HepG2 (cell line): Measurements from ENCODE around the gene EIF2B1. TPM values are rescaled to one million over a fixed set of nuclear protein-coding genes. Genes with fewer than 3 reads are reported as not detected.

Experiments used
- ATAC-seq: fragments of 200-7000 bp; cut with Tn5 transposase; 3 replicates; pipeline ENCODE4 v1.9.1; 2020; ENCODE audit warnings: mild to moderate bottlenecking, moderate library complexity
- BruUV-seq: library from RNA; stranded (reverse); fragments of 400-500 nt; replicated peaks from 2 replicates; lab custom pipeline; 2021; lab: Mats Ljungman, UMichigan
- CTCF ChIA-PET: fragments of 300-600 bp; formaldehyde crosslinking; extraction: SDS; loops from one replicate; lab custom pipeline; 2021; ENCODE audit warnings: low total read pairs, inconsistent platforms, low intra/inter-chr PET ratio; lab: Yijun Ruan, JAX
- POLR2A ChIA-PET: fragments of 350-600 bp; sonication (Branson Sonifier 250); formaldehyde crosslinking; loops from one replicate; lab custom pipeline; 2020; ENCODE audit warnings: antibody characterized with exemption, inconsistent platforms; lab: Yijun Ruan, JAX
- DNase-seq: peaks from one replicate; pipeline ENCODE4 v3.0.0-alpha.2; 2015; ENCODE audit warnings: low spot score
- FAIRE-seq: peaks from 3 replicates; lab custom pipeline; 2011; peaks lifted over from hg19 to GRCh38; lab: Jason Lieb, UNC
- H2AFZ ChIP-seq: one replicate; pipeline ENCODE4 v1.6.1; 2011; ENCODE audit warnings: low read length, inconsistent platforms
- H3K27ac ChIP-seq: fragments of 300-600 bp; 3 replicates; pipeline ENCODE4 v1.8.0; 2011; ENCODE audit warnings: mixed run types, mild to moderate bottlenecking, mixed read lengths, low read length, inconsistent platforms; ENCODE audit not compliant: insufficient read depth; ENCODE audit errors: extremely low read length
- H3K27me3 ChIP-seq, 2 experiments: fragments of 200-600 bp in 1 of 2; 2 replicates in 1 of 2; 3 replicates in 1 of 2; pipeline versions ENCODE4 v1.6.0 to v1.8.0; 2011; ENCODE audit warnings: low read length in 2 of 2, mild to moderate bottlenecking in 2 of 2, moderate library complexity in 2 of 2, inconsistent platforms in 1 of 2; ENCODE audit not compliant: insufficient read depth in 2 of 2, control insufficient read depth in 1 of 2
- H3K36me3 ChIP-seq, 2 experiments: fragments of 200-600 bp in 1 of 2; replicated peaks in 1 of 2; 2 replicates in 1 of 2; 3 replicates in 1 of 2; pipeline versions ENCODE4 v1.5.1 to v1.8.0; 2011; ENCODE audit warnings: low read length in 2 of 2, inconsistent platforms in 1 of 2; ENCODE audit not compliant: insufficient read depth in 2 of 2, control insufficient read depth in 1 of 2
- H3K4me1 ChIP-seq: 2 replicates; pipeline ENCODE4 v1.5.1; 2012; ENCODE audit warnings: low read length, inconsistent platforms; ENCODE audit not compliant: insufficient read depth
- H3K4me2 ChIP-seq: 2 replicates; pipeline ENCODE4 v1.6.0; 2011; ENCODE audit warnings: low read depth, low read length, inconsistent platforms
- H3K4me3 ChIP-seq, 3 experiments: fragments of 200-600 bp in 1 of 3; sonication (generic), shearing (Covaris generic) in 1 of 3; replicated peaks in 1 of 3; 2 replicates each; pipeline ENCODE4 v1.5.1; 2011 to 2016; ENCODE audit warnings: low read length in 3 of 3, inconsistent platforms in 2 of 3, low read depth in 2 of 3, mild to moderate bottlenecking in 2 of 3, control low read depth in 1 of 3, mixed read lengths in 1 of 3; ENCODE audit not compliant: insufficient read depth in 1 of 3
- H3K79me2 ChIP-seq: one replicate; pipeline ENCODE4 v1.6.1; 2011; ENCODE audit warnings: low read length, inconsistent platforms; ENCODE audit not compliant: insufficient read depth
- H3K9ac ChIP-seq: 2 replicates; pipeline ENCODE4 v1.6.0; 2011; ENCODE audit warnings: mild to moderate bottlenecking, low read depth, low read length, inconsistent platforms; ENCODE audit not compliant: insufficient read depth
- H3K9me3 ChIP-seq: 2 replicates; pipeline ENCODE4 v1.5.1; 2012; ENCODE audit warnings: mild to moderate bottlenecking, low read length
- H4K20me1 ChIP-seq: 2 replicates; pipeline ENCODE4 v1.6.0; 2011; ENCODE audit warnings: inconsistent platforms, mild to moderate bottlenecking, low read length, moderate library complexity; ENCODE audit not compliant: insufficient read depth
- ASH2L ChIP-seq: fragments of 300-600, 200-600 bp; sonication (generic); IDR thresholded peaks from 2 replicates; pipeline ENCODE4 v1.7.0; 2017; ENCODE audit warnings: low read depth, mild to moderate bottlenecking, moderate library complexity, mixed read lengths, low read length; ENCODE audit not compliant: insufficient read length
- ATF7 ChIP-seq, 2 experiments: fragments of 450-650 bp in 1 of 2; sonication (generic) in 1 of 2; formaldehyde crosslinking in 1 of 2; IDR thresholded peaks; 2 replicates each; pipeline versions ENCODE4 v1.4.0 to v1.6.1; 2016 to 2020; ENCODE audit warnings: antibody characterized with exemption in 1 of 2, mild to moderate bottlenecking in 1 of 2, missing genetic modification reagents in 1 of 2
- HNRNPH1 ChIP-seq: fragments of 200-400 bp; formaldehyde crosslinking; optimal IDR thresholded peaks from 2 replicates; pipeline ENCODE3; 2017; ENCODE audit warnings: mild to moderate bottlenecking, low read depth, low read length
- SMAD3 ChIP-seq: sonication (generic); formaldehyde crosslinking; IDR thresholded peaks from 2 replicates; pipeline ENCODE4 v1.4.0; 2020; ENCODE audit warnings: missing genetic modification reagents
- TCF7L2 ChIP-seq: IDR thresholded peaks from 2 replicates; pipeline ENCODE4 v1.6.1; 2011; ENCODE audit warnings: mild to moderate bottlenecking, low read depth, low read length, moderate library complexity
- U2AF1 ChIP-seq: fragments of 200-400 bp; formaldehyde crosslinking; optimal IDR thresholded peaks from 2 replicates; pipeline ENCODE3; 2017; ENCODE audit warnings: mild to moderate bottlenecking, low read depth, low read length
- ZNF260 ChIP-seq: sonication (generic); formaldehyde crosslinking; IDR thresholded peaks from 2 replicates; pipeline ENCODE4 v1.4.0; 2020; ENCODE audit warnings: missing genetic modification reagents, low read depth, mild to moderate bottlenecking, borderline replicate concordance
- ZNF292 ChIP-seq: sonication (generic); formaldehyde crosslinking; IDR thresholded peaks from 2 replicates; pipeline ENCODE4 v1.8.1; 2022; ENCODE audit warnings: mild to moderate bottlenecking, low read depth, missing genetic modification reagents, borderline replicate concordance
- ZNF430 ChIP-seq: sonication (generic); formaldehyde crosslinking; IDR thresholded peaks from 2 replicates; pipeline ENCODE4 v1.9.0; 2021; ENCODE audit warnings: mild to moderate bottlenecking, missing genetic modification reagents
- ZNF546 ChIP-seq: sonication (generic); formaldehyde crosslinking; conservative IDR thresholded peaks from 2 replicates; pipeline ENCODE4 v1.8.1; 2023; ENCODE audit warnings: mild to moderate bottlenecking, missing genetic modification reagents
- ZNF550 ChIP-seq: sonication (generic); formaldehyde crosslinking; IDR thresholded peaks from 2 replicates; pipeline ENCODE4 v1.4.0; 2020; ENCODE audit warnings: mild to moderate bottlenecking, missing genetic modification reagents, borderline replicate concordance
- ZNF589 ChIP-seq: sonication (generic); formaldehyde crosslinking; conservative IDR thresholded peaks from 2 replicates; pipeline ENCODE4 v1.8.0; 2022; ENCODE audit warnings: mild to moderate bottlenecking, moderate library complexity, missing genetic modification reagents
- ZNF674 ChIP-seq: sonication (generic); formaldehyde crosslinking; IDR thresholded peaks from 2 replicates; pipeline ENCODE4 v1.5.0; 2020; ENCODE audit warnings: low read depth, mild to moderate bottlenecking, missing genetic modification reagents
- whole genome bisulfite sequencing: methylation state at CpG from one replicate; pipeline ENCODE4 v1.1.6; 2017; ENCODE audit warnings: low lambda C conversion rate; 5-methylcytosine and 5-hydroxymethylcytosine counted together
- in situ Hi-C: cut with HindIII; loops from 2 replicates; pipeline ENCODE4 v1.10.0; 2017; ENCODE audit warnings: low pct_unique_long_range_greater_than_20kb; ENCODE audit not compliant: extremely low pct_ligation_motif_present
- intact Hi-C: fragments of 100-400 bp; cut with micrococcal nuclease; formaldehyde crosslinking; loops from one replicate; pipeline ENCODE4 v1.10.0; 2022; ENCODE audit not compliant: unreplicated experiment
- polyA plus RNA-seq, 8 experiments: library from polyadenylated mRNA; depleted of rRNA in 3 of 8; stranded (reverse) in 7 of 8; unstranded in 1 of 8; fragments of >200 nt; fragmentation: Illumina TruSeq in 4 of 8; extraction: Trizol in 4 of 8; gene quantifications; 2 replicates each; pipeline versions ENCODE4 v1.2.1 to v1.2.3, GENCODE V29; 2011 to 2016; ENCODE audit warnings: low read depth in 4 of 8, missing spikeins in 1 of 8, mixed read lengths in 1 of 8; ENCODE audit not compliant: insufficient read depth in 1 of 8
- total RNA-seq, 5 experiments: library from RNA; depleted of rRNA; stranded (reverse); fragments of >200 nt; fragmentation: Illumina TruSeq; extraction: Trizol; gene quantifications; 2 replicates each; pipeline ENCODE4 v1.2.3, GENCODE V29; 2016; ENCODE audit warnings: low read depth in 1 of 5
- TF ChIP-seq, protein P1 (sequence below): sonication (generic); formaldehyde crosslinking; IDR thresholded peaks from 2 replicates; pipeline ENCODE4 v1.4.0; 2020; ENCODE audit warnings: missing genetic modification reagents, mild to moderate bottlenecking, borderline replicate concordance
- TF ChIP-seq, protein P2 (sequence below): sonication (generic); formaldehyde crosslinking; IDR thresholded peaks from 2 replicates; pipeline ENCODE4 v1.5.0; 2020; ENCODE audit warnings: missing genetic modification reagents

The EIF2B1 gene
- total and polyA plus RNA-seq, 2 of the 13 experiments (the other 11 are each of a cell fraction or from before 2014, with no cell fraction given): 18.7 to 37.4 TPM

DNA sequence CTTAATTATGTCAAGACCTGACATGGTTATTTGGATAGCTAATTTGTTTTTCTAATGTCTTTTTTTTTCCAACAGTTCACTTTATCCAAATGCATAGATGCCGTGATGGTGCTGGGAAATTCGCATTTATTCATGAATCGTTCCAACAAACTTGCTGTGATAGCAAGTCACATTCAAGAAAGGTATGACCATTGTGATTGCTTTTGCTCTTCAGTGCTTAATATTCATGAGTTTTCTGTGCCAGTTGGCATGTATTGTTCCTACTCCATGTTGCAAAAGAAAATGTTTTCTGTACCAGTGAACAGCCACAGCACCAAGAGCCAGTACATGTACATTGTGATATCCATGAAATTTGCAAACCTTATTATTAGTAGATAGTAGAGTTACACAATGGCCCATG, 11.9 kb upstream of the EIF2B1 start:
- H3K36me3 ChIP-seq: peaks cover 15 to 54% of the 10 kb centered on the region in 2 experiments
- H3K4me3 ChIP-seq: no peak overlapping the region
- H3K4me1 ChIP-seq: no peaks in the 10 kb centered on the region
- no peak for DNase-seq
- no peak overlapping the region for H3K9ac ChIP-seq
- no peak overlapping the region for H3K4me2 ChIP-seq
- H2AFZ ChIP-seq: no peak overlapping the region
- no peak overlapping the region for H3K27ac ChIP-seq
- CTCF ChIA-PET: no interaction called here
- H3K9me3 ChIP-seq: no peaks in the 10 kb centered on the region
- intact Hi-C loops (no loop called here), in situ Hi-C loops (no loop called here)
- no TSS peak for BruUV-seq
- no peak for ATAC-seq
- POLR2A ChIA-PET: no interaction called here
- H3K27me3 ChIP-seq: no peaks in the 10 kb centered on the region
- WGBS: 100% methylated on average over 3 of the region's 3 CpGs
- FAIRE-seq: no peak
- TF ChIP-seq ZNF260 (CRISPR knock-in tag) (no peak), ZNF589 (CRISPR knock-in tag) (no peak), U2AF1 (no peak), SMAD3 (CRISPR knock-in tag) (no peak), TCF7L2 (no peak), ZNF292 (CRISPR knock-in tag) (no peak), ASH2L (no peak), ZNF546 (CRISPR knock-in tag) (no peak), HNRNPH1 (no peak), ATF7 (IDR thresholded peaks at IDR 0.05) (no peak), ATF7 (CRISPR knock-in tag; IDR thresholded peaks at IDR 0.05) (no peak), ZNF550 (CRISPR knock-in tag) (no peak), ZNF674 (CRISPR knock-in tag) (no peak), ZNF430 (no peak)
- TF ChIP-seq, protein P1, sequence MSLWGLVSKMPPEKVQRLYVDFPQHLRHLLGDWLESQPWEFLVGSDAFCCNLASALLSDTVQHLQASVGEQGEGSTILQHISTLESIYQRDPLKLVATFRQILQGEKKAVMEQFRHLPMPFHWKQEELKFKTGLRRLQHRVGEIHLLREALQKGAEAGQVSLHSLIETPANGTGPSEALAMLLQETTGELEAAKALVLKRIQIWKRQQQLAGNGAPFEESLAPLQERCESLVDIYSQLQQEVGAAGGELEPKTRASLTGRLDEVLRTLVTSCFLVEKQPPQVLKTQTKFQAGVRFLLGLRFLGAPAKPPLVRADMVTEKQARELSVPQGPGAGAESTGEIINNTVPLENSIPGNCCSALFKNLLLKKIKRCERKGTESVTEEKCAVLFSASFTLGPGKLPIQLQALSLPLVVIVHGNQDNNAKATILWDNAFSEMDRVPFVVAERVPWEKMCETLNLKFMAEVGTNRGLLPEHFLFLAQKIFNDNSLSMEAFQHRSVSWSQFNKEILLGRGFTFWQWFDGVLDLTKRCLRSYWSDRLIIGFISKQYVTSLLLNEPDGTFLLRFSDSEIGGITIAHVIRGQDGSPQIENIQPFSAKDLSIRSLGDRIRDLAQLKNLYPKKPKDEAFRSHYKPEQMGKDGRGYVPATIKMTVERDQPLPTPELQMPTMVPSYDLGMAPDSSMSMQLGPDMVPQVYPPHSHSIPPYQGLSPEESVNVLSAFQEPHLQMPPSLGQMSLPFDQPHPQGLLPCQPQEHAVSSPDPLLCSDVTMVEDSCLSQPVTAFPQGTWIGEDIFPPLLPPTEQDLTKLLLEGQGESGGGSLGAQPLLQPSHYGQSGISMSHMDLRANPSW (CRISPR knock-in tag): no peak
- TF ChIP-seq, protein P2, sequence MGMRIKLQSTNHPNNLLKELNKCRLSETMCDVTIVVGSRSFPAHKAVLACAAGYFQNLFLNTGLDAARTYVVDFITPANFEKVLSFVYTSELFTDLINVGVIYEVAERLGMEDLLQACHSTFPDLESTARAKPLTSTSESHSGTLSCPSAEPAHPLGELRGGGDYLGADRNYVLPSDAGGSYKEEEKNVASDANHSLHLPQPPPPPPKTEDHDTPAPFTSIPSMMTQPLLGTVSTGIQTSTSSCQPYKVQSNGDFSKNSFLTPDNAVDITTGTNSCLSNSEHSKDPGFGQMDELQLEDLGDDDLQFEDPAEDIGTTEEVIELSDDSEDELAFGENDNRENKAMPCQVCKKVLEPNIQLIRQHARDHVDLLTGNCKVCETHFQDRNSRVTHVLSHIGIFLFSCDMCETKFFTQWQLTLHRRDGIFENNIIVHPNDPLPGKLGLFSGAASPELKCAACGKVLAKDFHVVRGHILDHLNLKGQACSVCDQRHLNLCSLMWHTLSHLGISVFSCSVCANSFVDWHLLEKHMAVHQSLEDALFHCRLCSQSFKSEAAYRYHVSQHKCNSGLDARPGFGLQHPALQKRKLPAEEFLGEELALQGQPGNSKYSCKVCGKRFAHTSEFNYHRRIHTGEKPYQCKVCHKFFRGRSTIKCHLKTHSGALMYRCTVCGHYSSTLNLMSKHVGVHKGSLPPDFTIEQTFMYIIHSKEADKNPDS (CRISPR knock-in tag): no peak
- TF ChIP-seq, all 625 proteins: peak for 0
- Histone ChIP-seq H3K79me2 (no peaks in the 10 kb centered on the region), H4K20me1 (no peaks in the 10 kb centered on the region)
